Panc1 (cell line): ENCODE measurements around the gene PROM1.

Experiments
- POLR2AphosphoS5 ChIP-seq: IDR thresholded peaks from 2 replicates; pipeline ENCODE4 v1.6.1; 2012; ENCODE audit warnings: mild to moderate bottlenecking, low read depth, low read length, moderate library complexity
- TCF7L2 ChIP-seq: IDR thresholded peaks from 2 replicates; pipeline ENCODE4 v1.6.1; 2011; ENCODE audit warnings: mild to moderate bottlenecking, low read depth, low read length, inconsistent platforms
- TF ChIP-seq, protein P1 (sequence below): fragments of 450-650 bp; IDR thresholded peaks from 2 replicates; pipeline ENCODE4 v1.5.1; 2017; ENCODE audit warnings: mild to moderate bottlenecking

DNA sequence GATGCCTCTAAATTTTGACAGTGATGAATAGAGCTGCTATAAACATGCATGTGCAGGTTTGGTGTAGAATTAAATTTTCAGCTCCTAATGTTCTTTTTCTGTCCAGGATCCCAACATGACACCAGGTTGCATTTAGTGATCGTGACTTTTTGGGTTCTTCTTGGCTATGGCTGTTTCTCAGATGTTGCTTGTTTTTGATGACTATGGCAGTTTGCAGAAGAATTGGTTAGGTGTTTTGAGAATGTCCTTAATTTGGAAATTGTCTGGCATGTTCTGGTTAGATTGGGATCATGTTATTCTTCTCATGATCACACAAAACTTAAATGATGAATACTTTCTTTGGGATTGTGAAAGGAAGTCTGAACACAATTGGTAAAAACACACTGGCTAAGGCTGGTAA, 141.5 kb downstream of the PROM1 start:
- TF ChIP-seq, protein P1, sequence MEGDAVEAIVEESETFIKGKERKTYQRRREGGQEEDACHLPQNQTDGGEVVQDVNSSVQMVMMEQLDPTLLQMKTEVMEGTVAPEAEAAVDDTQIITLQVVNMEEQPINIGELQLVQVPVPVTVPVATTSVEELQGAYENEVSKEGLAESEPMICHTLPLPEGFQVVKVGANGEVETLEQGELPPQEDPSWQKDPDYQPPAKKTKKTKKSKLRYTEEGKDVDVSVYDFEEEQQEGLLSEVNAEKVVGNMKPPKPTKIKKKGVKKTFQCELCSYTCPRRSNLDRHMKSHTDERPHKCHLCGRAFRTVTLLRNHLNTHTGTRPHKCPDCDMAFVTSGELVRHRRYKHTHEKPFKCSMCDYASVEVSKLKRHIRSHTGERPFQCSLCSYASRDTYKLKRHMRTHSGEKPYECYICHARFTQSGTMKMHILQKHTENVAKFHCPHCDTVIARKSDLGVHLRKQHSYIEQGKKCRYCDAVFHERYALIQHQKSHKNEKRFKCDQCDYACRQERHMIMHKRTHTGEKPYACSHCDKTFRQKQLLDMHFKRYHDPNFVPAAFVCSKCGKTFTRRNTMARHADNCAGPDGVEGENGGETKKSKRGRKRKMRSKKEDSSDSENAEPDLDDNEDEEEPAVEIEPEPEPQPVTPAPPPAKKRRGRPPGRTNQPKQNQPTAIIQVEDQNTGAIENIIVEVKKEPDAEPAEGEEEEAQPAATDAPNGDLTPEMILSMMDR = no peak
- TF ChIP-seq POLR2AphosphoS5 = no peak
- TF ChIP-seq TCF7L2 = no peak
